ENCODE measurements around the gene TXNIP.
"Not testable (repeated sequence)": the region's sequence is repeated elsewhere in the genome, so short reads cannot be mapped to it uniquely, and the experiment has no call there.

TXNIP gene

GRCh38 chr1:145996433-145997015 is at the start of gene TXNIP:
TSS of gene TXNIP (minus strand) at chr1:145996579. CDS start at chr1:145996266, 313 bp downstream.
- peak; percentile 96 for DNase-seq

GRCh38 chr1:146039844-146040194 is 43.4 kb upstream of the TXNIP start:
- peak; percentile 43 for DNase-seq

GRCh38 chr1:146036965-146037646 is 40.7 kb upstream of the TXNIP start:
- DNase-seq: peak; percentile 95

GRCh38 chr1:146036241-146036964 is 40.0 kb upstream of the TXNIP start:
- DNase-seq: peak; percentile 59

GRCh38 chr1:146035048-146035423 is 38.7 kb upstream of the TXNIP start:
- DNase-seq: peak; percentile 83

- DNase-seq: peak; percentile 58
Measured at GRCh38 chr1:146032631-146033219, 36.3 kb upstream of the TXNIP start.

GRCh38 chr1:146031476-146031875 is 35.1 kb upstream of the TXNIP start:
- DNase-seq: no peak

DNA sequence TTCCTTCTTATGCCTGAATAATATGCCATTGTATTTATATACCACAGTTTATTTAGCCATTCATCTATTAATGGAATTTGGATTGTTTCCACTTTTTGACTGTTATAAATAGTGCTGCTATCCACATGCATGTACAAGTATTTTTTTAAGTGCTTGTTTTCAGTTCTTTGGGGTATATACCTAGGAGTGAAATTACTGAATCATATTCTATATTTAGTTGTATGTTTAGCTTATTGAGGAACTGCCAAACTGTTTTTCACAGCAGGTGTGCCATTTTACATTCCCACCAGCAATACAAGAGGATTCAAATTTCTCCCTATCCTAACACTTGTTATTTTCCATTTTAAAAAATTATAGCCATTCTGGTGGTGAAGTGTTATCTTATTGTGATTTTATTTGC is 32.7 kb upstream of the TXNIP start:
- no peak for DNase-seq

DNA sequence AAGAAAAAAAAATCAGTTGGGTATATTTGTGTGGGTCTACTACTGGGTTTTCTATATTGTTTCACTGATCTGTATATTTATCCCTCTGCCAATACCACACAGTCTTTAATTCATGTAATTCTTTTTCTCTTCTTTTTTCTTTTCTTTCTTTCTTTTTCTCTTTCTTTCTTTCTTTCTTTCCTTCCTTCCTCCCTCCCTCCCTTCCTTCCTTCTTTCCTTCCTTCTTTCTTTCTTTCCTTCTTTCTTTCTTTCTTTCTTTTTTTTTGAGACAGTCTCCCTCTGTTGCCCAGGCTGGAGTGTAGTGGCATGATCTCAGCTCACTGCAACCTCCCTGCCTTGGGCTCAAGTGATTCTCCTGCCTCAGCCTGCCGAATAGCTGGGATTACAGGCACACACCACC is 30.3 kb upstream of the TXNIP start:
- DNase-seq: not testable (repeated sequence)

GRCh38 chr1:146025787-146026495 is 29.6 kb upstream of the TXNIP start:
- not testable (repeated sequence) for DNase-seq

- DNase-seq: no peak
Measured at GRCh38 chr1:146022403-146023127, 26.2 kb upstream of the TXNIP start.

- no peak for DNase-seq
Measured at GRCh38 chr1:146021622-146022402, 25.4 kb upstream of the TXNIP start, which contains the start of gene HJV. TSS of gene HJV (minus strand) at chr1:146021735. CDS start at chr1:146020231, 1,504 bp downstream.

DNA sequence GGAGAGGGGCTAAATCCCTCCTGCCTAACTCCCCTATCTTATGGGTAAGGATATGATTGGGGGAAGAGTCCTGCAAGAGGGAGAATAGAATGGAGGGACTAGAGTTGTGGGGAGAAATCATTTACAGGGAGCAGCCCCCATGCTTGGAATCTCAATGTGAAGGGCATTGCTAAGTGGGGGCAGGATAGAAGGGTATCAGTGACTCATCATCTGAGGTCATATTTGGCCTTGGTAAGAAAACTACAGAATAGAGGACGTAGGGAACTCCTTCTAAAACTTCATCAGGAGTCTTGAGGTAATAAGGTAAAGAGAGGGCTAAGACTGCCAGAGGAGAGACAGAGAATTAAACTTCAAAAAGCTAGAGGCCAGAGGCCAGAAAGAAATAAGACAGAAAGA is 24.7 kb upstream of the TXNIP start:
- no peak for DNase-seq

DNA sequence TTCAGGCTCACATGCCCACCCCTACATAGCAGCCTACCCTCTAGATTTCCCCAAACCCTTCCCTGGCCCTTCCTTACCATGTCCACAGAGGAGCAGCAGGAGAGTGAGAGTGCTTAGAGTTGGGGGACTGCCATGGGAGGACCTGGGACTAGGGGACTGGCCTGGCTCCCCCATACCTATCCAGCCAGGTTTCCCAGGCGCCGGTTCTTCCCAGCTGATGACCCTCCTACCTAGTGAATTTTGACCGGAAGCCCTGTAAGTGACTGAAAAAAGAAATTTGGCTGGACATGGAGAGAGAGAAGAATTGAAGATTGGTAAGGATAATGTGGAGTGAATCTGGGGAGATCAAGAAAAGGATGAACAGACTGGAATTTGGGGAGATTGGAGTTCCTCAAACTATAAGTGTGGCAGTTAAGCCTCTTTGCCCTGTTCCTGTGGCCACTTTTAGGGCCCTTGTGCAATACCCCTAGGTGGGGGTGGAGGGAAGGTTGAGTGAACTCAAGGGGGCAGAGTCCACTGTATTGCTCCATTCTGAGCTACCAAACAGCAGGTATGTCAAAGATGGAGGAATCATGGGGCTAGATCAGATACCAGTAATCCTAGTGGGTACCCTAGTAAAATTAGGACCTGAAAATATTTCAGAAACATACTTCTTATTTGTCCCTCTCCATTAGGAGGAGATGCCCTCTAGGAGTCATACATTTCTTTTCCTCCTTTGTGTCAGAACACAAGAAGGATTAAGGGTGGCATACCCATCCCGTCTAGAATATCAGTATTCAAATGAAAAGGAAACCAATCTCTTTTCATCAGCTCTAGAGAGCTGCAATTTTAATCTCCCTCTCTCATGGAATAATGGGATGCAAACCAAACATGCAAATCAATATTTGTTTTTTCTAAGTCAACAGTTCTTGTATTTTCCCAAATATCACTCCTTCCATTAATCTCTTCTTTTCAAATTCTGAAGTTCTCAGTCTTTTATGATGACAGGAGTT is 24.0 kb upstream of the TXNIP start:
- DNase-seq: no peak

- DNase-seq: no peak
Measured at GRCh38 chr1:146019231-146020057, 23.1 kb upstream of the TXNIP start.

DNA sequence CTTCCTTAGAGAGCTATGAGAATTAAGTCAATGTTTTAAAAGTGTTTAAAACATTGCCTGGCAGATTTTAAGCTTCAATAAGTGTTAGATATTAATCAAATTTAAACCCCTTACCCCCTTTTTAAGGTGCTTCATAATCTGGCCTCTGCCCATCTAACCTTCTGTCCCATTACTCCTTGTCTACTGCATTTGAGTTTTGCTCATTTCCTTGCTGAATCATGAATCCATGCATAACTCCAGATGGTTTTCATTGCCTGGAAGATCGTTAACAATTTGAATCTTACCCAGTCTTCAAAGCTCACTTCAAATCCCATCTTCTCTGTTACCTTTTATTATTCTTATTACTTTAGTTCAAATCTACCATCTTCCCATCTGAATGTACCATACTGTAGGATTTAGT is 20.5 kb upstream of the TXNIP start:
- no peak for DNase-seq

DNA sequence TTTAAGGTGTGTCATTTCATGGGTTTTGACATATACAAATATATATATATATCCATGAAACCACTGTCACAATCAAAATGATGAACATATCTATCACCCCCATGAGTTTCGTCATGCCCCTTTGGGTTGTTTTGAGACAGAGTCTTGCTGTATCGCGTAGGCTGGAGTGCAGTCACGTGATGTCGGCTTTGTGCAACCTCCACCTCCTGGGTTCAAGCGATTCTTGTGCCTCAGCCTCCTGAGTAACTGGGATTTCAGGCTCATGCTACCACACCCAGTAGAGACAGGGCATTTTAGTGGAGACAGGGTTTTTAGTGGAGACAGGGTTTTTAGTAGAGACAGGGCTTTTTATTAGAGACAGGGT is 17.2 kb upstream of the TXNIP start:
- DNase-seq: no peak

DNA sequence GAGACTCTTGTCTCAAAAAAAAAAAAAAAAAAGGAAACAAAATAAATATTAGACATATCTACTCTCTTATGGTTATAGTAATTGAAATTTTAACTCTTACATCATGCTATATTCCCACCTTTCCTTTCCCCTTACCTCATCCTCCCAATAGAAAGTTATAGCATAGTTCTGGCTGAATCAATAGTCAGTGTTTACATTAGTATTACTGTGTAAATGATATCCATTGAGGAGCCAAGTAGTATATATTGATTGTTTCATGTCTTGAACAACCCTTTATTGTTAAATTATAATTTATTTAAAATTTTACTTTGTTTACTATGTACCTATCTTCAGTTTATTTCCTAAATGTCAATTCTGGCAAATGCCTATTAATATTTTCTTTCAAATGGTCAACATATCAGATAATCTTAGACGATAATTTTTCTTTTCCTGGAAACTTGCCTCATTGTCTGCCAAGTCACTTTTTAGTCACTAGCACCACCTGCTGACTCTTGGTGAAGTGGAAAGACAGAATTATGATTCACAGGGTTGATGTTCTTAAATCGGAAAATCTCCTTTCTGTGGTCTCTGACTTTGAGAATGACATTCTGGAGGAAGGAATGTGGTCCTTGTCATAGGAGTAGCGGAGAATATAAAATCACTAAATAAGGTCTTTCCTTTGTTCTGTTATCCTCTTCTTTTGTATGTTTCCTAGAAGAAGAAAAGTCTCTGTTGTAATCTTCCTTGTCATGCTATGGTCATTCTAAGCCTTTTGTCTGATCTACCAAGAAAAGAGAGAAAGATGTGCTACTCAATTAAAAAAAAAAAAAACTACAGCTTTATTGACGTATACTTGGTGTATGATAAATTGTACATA is 16.6 kb upstream of the TXNIP start:
- DNase-seq: peak; percentile 75

Data from NCI-H2227 treated with DMSO at 0.1 percent for 48 hours (cell line).